Measurements from ENCODE around the gene LCOR. TPM values are rescaled to one million over a fixed set of nuclear protein-coding genes. Genes with fewer than 3 reads are reported as not detected.

The LCOR gene
- polyA plus RNA-seq, 1 experiment = 11.6 TPM

DNA sequence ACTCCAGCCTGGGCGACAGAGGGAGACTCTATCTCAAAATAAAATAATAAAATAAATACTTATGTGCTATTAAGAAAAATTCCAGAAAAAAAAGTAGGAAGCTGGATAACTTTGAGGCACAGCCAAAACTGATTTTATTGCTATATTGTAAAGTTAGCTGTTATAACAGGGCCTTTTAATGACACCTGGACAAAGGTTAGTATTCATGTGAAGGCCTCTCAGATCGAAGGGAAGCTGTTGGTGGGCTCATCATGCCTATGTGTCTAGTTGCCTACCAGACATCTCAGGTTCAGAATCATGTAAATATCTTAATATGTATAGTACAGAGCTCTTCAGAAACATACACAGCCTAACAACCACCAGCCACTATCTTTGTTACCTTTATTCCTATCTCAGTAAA, 143.0 kb downstream of the LCOR start:
- no peak for DNase-seq (ENCODE audit: low read depth, low spot score)
- no peaks in the 10 kb centered on the region for H3K9me3 ChIP-seq (ENCODE audit: control insufficient read depth, insufficient read depth, low read length)
- H3K4me3 ChIP-seq (ENCODE audit: low read depth, low read length) = no peak overlapping the region
- TF ChIP-seq, protein P1, sequence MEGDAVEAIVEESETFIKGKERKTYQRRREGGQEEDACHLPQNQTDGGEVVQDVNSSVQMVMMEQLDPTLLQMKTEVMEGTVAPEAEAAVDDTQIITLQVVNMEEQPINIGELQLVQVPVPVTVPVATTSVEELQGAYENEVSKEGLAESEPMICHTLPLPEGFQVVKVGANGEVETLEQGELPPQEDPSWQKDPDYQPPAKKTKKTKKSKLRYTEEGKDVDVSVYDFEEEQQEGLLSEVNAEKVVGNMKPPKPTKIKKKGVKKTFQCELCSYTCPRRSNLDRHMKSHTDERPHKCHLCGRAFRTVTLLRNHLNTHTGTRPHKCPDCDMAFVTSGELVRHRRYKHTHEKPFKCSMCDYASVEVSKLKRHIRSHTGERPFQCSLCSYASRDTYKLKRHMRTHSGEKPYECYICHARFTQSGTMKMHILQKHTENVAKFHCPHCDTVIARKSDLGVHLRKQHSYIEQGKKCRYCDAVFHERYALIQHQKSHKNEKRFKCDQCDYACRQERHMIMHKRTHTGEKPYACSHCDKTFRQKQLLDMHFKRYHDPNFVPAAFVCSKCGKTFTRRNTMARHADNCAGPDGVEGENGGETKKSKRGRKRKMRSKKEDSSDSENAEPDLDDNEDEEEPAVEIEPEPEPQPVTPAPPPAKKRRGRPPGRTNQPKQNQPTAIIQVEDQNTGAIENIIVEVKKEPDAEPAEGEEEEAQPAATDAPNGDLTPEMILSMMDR (IDR thresholded peaks at IDR 0.05; ENCODE audit: low read depth, low read length) = no peak
- no peaks in the 10 kb centered on the region for H3K27me3 ChIP-seq (ENCODE audit: control insufficient read depth, insufficient read depth, low read length)
- POLR2A ChIA-PET = interaction anchor here (0.6 kb wide), 1 partner anchor 393 kb away, joined by 3 read pairs; no protein-coding TSS in a partner anchor
- H3K27ac ChIP-seq (ENCODE audit: low read depth, low read length) = no peak overlapping the region
- CTCF ChIA-PET = no interaction called here

DNA sequence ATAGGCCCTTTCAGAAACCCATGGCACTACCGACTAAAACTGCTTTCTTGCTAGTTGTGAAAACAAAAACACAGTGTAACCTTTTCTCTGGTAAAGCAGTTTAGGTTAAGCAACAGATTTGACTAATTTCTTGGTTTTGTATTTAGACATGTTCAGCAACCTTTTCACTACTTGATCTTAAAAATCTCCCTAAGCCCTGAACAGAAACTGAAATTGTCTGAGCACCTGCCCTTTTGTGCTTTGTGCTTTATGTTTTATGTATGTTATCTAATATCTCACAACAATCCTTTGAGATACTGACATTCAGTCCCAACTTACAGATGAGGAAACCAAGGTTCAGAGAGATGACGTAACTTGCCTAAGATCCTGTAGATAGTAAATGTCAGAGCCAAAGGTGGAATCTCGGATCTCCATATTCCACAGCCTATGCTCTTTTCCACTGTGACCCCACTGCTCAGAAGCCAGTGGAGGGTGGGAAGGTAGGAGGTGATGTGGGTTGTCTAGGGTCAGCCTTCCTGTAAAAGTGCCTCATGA, 146.6 kb downstream of the LCOR start:
- Histone ChIP-seq H3K4me3 (ENCODE audit: low read depth, low read length) (no peak overlapping the region), H3K27ac (ENCODE audit: low read depth, low read length) (no peak overlapping the region), H3K27me3 (ENCODE audit: control insufficient read depth, insufficient read depth, low read length) (no peaks in the 10 kb centered on the region), H3K9me3 (ENCODE audit: control insufficient read depth, insufficient read depth, low read length) (no peaks in the 10 kb centered on the region)
- DNase-seq (ENCODE audit: low read depth, low spot score) = no peak
- CTCF ChIA-PET = no interaction called here
- POLR2A ChIA-PET = no interaction called here
- TF ChIP-seq, protein P1 (IDR thresholded peaks at IDR 0.05; ENCODE audit: low read depth, low read length) = no peak

DNA sequence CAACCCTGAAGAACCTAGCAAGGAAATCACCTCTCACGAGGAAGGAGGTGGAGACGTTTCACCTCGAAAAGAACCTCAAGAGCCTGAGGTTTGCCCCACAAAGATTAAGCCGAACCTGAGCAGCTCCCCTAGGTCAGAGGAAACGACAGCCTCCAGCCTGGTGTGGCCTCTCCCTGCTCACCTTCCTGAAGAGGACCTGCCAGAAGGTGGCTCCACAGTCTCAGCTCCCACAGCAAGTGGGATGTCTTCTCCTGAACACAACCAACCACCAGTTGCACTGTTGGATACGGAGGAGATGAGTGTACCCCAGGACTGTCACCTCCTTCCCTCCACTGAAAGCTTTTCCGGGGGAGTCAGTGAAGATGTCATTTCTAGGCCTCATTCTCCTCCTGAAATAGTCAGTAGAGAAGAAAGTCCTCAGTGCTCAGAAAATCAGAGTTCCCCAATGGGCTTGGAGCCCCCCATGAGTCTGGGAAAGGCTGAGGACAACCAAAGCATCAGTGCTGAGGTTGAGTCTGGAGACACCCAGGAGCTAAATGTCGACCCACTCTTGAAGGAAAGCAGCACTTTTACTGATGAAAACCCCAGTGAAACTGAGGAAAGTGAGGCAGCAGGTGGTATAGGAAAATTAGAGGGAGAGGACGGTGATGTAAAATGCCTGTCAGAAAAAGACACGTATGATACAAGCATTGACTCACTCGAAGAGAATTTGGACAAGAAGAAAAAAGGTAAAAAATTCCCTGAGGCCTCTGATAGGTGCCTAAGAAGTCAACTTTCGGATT, 150.2 kb downstream of the LCOR start:
- ChIA-PET POLR2A (no interaction called here), CTCF (no interaction called here)
- Histone ChIP-seq H3K9me3 (ENCODE audit: control insufficient read depth, insufficient read depth, low read length) (no peaks in the 10 kb centered on the region), H3K27me3 (ENCODE audit: control insufficient read depth, insufficient read depth, low read length) (no peaks in the 10 kb centered on the region), H3K4me3 (ENCODE audit: low read depth, low read length) (no peak overlapping the region), H3K27ac (ENCODE audit: low read depth, low read length) (no peak overlapping the region)
- DNase-seq (ENCODE audit: low read depth, low spot score) = no peak
- TF ChIP-seq, protein P1 (IDR thresholded peaks at IDR 0.05; ENCODE audit: low read depth, low read length) = no peak

DNA sequence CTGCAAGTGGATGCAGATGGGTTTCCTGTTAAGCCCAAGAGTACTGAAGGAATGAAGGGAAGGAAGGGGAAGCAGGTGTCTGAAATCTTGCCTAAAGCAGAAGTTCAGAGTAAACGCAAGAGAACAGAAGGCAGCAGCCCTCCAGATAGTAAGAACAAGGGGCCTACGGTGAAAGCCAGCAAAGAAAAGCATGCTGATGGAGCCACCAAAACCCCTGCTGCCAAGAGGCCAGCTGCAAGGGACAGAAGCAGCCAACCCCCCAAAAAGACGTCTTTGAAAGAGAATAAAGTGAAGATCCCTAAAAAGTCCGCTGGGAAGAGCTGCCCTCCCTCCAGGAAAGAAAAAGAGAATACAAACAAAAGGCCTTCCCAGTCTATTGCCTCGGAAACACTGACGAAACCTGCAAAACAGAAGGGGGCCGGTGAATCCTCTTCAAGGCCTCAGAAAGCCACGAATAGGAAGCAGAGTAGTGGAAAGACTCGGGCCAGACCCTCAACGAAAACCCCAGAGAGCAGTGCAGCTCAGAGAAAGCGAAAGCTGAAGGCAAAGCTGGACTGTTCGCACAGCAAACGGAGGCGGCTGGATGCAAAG, 152.5 kb downstream of the LCOR start:
- DNase-seq (ENCODE audit: low read depth, low spot score) = no peak
- H3K9me3 ChIP-seq (ENCODE audit: control insufficient read depth, insufficient read depth, low read length) = no peaks in the 10 kb centered on the region
- H3K27ac ChIP-seq (ENCODE audit: low read depth, low read length) = no peak overlapping the region
- POLR2A ChIA-PET = no interaction called here
- H3K4me3 ChIP-seq (ENCODE audit: low read depth, low read length) = no peak overlapping the region
- H3K27me3 ChIP-seq (ENCODE audit: control insufficient read depth, insufficient read depth, low read length) = no peaks in the 10 kb centered on the region
- TF ChIP-seq, protein P1 (IDR thresholded peaks at IDR 0.05; ENCODE audit: low read depth, low read length) = no peak
- CTCF ChIA-PET = interaction anchor here (0.9 kb wide), 1 partner anchor 74 kb away, joined by 3 read pairs; no protein-coding TSS in a partner anchor

Measured in AG04450 (cell line).